Keratinocyte (primary cell): ENCODE data around the gene ZNF396. TPM values are rescaled to one million over a fixed set of nuclear protein-coding genes. Genes with fewer than 3 reads are reported as not detected.

ENCODE experiments used
- DNase-seq: peaks from one replicate; pipeline ENCODE4 v3.0.0-alpha.2; 2011; ENCODE audit warnings: low read depth, missing footprints, low spot score
- FAIRE-seq: peaks from 2 replicates; lab custom pipeline; 2011; peaks lifted over from hg19 to GRCh38; lab: Jason Lieb, UNC
- H2AFZ ChIP-seq: 2 replicates; pipeline ENCODE4 v1.6.0; 2012; ENCODE audit warnings: low read length, control low read depth, inconsistent platforms; ENCODE audit not compliant: control insufficient read depth
- H3K27ac ChIP-seq: 2 replicates; pipeline ENCODE4 v1.5.1; 2011; ENCODE audit warnings: low read length; ENCODE audit not compliant: control insufficient read depth, insufficient read depth
- H3K27me3 ChIP-seq: 3 replicates; pipeline ENCODE4 v1.6.0; 2011; ENCODE audit warnings: low read length; ENCODE audit not compliant: control insufficient read depth, insufficient read depth; ENCODE audit errors: extremely low read depth
- H3K36me3 ChIP-seq, 2 experiments: 2 replicates in 1 of 2; 3 replicates in 1 of 2; pipeline ENCODE4 v1.5.1; 2011; ENCODE audit warnings: low read length in 2 of 2, mild to moderate bottlenecking in 1 of 2; ENCODE audit not compliant: control insufficient read depth in 2 of 2, insufficient read depth in 2 of 2; ENCODE audit errors: extremely low read depth in 1 of 2
- H3K4me1 ChIP-seq: 3 replicates; pipeline ENCODE4 v1.5.1; 2011; ENCODE audit warnings: low read length; ENCODE audit not compliant: control insufficient read depth, insufficient read depth; ENCODE audit errors: extremely low read depth
- H3K4me2 ChIP-seq: 3 replicates; pipeline ENCODE4 v1.6.0; 2011; ENCODE audit warnings: low read depth, low read length; ENCODE audit not compliant: control insufficient read depth, insufficient read depth; ENCODE audit errors: extremely low read depth
- H3K4me3 ChIP-seq, 3 experiments: fragments of 200-600 bp in 1 of 3; sonication (generic) in 1 of 3; 2 replicates in 2 of 3; 3 replicates in 1 of 3; pipeline ENCODE4 v1.5.1; 2011 to 2016; ENCODE audit warnings: low read length in 3 of 3, mild to moderate bottlenecking in 3 of 3, control low read depth in 2 of 3, inconsistent platforms in 1 of 3, low read depth in 1 of 3, mixed read lengths in 1 of 3, mixed run types in 1 of 3, moderate library complexity in 1 of 3; ENCODE audit not compliant: control insufficient read depth in 2 of 3, insufficient read depth in 2 of 3; ENCODE audit errors: extremely low read depth in 1 of 3
- H3K79me2 ChIP-seq: 2 replicates; pipeline ENCODE4 v1.6.0; 2012; ENCODE audit warnings: low read length; ENCODE audit not compliant: control insufficient read depth, insufficient read depth
- H3K9ac ChIP-seq: 3 replicates; pipeline ENCODE4 v1.6.0; 2011; ENCODE audit warnings: low read length; ENCODE audit not compliant: control insufficient read depth, insufficient read depth; ENCODE audit errors: extremely low read depth
- H3K9me1 ChIP-seq: 3 replicates; pipeline ENCODE4 v1.6.0; 2011; ENCODE audit warnings: low read length; ENCODE audit not compliant: control insufficient read depth, insufficient read depth; ENCODE audit errors: extremely low read depth
- H3K9me3 ChIP-seq: 2 replicates; pipeline ENCODE4 v1.5.1; 2012; ENCODE audit warnings: low read depth, low read length; ENCODE audit not compliant: control insufficient read depth
- H4K20me1 ChIP-seq: 3 replicates; pipeline ENCODE4 v1.6.0; 2011; ENCODE audit warnings: low read length; ENCODE audit not compliant: control insufficient read depth, insufficient read depth; ENCODE audit errors: extremely low read depth
- EZH2 ChIP-seq: IDR thresholded peaks from one replicate; pipeline ENCODE4 v1.6.1; 2012; ENCODE audit warnings: inconsistent platforms, mild to moderate bottlenecking, low read length, moderate library complexity
- dilution Hi-C: fragments of 300-500 bp; cut with MboI; formaldehyde crosslinking; loops from one replicate; pipeline ENCODE4 v1.7.0; 2020; ENCODE audit warnings: low sequenced_read_pairs; ENCODE audit not compliant: extremely low pct_ligation_motif_present
- polyA plus RNA-seq, 5 experiments: library from polyadenylated mRNA; depleted of rRNA in 3 of 5; stranded (reverse) in 3 of 5; stranded (forward) in 1 of 5; unstranded in 1 of 5; fragments of >200 nt; gene quantifications; 1 replicate in 1 of 5; 2 replicates in 3 of 5; 3 replicates in 1 of 5; pipeline versions ENCODE4 v1.2.1 to v1.2.3, GENCODE V29; 2011 to 2012; ENCODE audit warnings: missing spikeins in 2 of 5, low read depth in 1 of 5, low replicate concordance in 1 of 5
- TF ChIP-seq, protein P1 (sequence below), 3 experiments: IDR thresholded peaks in 1 of 3; conservative IDR thresholded peaks in 1 of 3; optimal IDR thresholded peaks in 1 of 3; 2 replicates in 2 of 3; 3 replicates in 1 of 3; pipeline versions ENCODE3 to v1.5.1; 2011; ENCODE audit warnings: low read length in 3 of 3, mild to moderate bottlenecking in 3 of 3, moderate library complexity in 2 of 3, control low read depth in 1 of 3, inconsistent platforms in 1 of 3; ENCODE audit not compliant: insufficient read depth in 2 of 3; ENCODE audit errors: extremely low read depth in 1 of 3

Gene ZNF396
- polyA plus RNA-seq, 1 donor (not counting 4 experiments of a cell fraction or from before 2014, with no cell fraction given), result 0.49 TPM

DNA sequence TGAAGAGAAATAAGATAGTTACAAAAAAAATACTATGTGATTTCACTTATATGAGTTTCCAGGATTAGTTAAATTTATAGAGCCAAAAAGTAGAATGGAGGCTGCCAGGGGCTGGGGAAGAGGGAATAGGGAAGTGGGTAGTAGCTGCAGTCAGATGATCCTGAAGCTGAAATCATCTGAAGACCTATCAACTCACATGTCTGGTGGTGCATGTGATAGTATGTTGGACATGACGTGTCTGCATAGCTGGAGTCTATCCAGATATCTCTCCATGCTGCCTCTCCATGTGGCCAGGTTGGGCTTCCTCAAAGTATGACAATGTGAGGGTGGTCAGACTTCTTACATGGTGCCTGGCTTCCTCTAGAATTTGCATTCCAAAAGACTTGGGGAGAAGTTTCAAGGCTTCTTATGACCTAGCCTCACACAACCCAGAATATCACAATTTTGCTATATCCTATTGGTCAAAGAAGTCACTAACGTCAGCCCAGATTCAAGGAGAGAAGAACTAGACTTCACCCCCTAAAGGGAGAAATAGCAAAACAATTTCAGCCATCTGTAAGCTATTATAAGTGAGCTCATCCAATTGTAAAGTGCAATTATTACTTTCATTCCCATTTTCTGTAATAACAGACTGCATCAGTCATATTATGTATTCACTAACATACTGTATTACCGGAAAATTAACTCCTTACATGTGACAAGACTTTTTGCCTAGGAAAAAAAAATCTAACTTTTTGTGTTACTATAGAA, 14.0 kb upstream of the ZNF396 start:
- Histone ChIP-seq H2AFZ (no peak overlapping the region), H3K9ac (no peak overlapping the region), H3K36me3 (no peaks in the 10 kb centered on the region), H3K27me3 (no peaks in the 10 kb centered on the region), H4K20me1 (no peaks in the 10 kb centered on the region), H3K79me2 (no peaks in the 10 kb centered on the region), H3K27ac (no peak overlapping the region), H3K9me1 (no peaks in the 10 kb centered on the region), H3K9me3 (no peaks in the 10 kb centered on the region), H3K4me3 (no peak overlapping the region), H3K4me2 (no peak overlapping the region), H3K4me1 (no peaks in the 10 kb centered on the region)
- TF ChIP-seq, protein P1, sequence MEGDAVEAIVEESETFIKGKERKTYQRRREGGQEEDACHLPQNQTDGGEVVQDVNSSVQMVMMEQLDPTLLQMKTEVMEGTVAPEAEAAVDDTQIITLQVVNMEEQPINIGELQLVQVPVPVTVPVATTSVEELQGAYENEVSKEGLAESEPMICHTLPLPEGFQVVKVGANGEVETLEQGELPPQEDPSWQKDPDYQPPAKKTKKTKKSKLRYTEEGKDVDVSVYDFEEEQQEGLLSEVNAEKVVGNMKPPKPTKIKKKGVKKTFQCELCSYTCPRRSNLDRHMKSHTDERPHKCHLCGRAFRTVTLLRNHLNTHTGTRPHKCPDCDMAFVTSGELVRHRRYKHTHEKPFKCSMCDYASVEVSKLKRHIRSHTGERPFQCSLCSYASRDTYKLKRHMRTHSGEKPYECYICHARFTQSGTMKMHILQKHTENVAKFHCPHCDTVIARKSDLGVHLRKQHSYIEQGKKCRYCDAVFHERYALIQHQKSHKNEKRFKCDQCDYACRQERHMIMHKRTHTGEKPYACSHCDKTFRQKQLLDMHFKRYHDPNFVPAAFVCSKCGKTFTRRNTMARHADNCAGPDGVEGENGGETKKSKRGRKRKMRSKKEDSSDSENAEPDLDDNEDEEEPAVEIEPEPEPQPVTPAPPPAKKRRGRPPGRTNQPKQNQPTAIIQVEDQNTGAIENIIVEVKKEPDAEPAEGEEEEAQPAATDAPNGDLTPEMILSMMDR (optimal IDR thresholded peaks at IDR 0.05 in 1 of 3, IDR thresholded peaks at IDR 0.05 in 1 of 3, conservative IDR thresholded peaks at IDR 0.05 in 1 of 3; ENCODE audit: extremely low read depth in 1 of 3, insufficient read depth in 2 of 3, low read length in 3 of 3), result no peak
- DNase-seq (no peak), FAIRE-seq (peak; percentile 39)
- dilution Hi-C loops, result no loop called here

DNA sequence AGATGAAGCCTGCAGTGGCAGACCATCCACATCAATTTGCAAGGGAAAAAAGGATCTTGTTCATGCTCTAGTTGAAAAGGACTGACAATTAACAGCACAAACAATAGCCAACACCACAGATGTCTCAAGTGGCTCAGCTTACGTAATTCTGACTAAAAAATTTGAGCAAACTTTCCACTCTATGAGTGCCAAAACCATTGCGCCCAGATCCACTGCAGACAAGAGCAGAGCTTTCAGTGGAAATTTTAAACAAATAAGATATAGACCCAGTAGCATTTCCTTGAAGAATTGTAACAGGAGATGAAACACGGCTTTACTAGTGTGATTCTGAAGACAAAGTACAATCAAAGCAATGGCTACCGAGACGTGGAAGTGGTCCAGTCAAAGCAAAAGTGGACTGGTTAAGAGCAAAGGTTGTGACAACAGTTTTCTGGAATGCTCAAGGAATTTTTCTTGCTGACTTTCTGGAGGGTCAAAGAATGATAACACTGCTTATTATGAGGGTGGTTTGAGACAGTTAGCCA, 12.0 kb upstream of the ZNF396 start:
- Histone ChIP-seq H3K4me2 (no peak overlapping the region), H3K4me3 (no peak overlapping the region), H3K9me1 (no peaks in the 10 kb centered on the region), H3K9me3 (no peaks in the 10 kb centered on the region), H3K4me1 (no peaks in the 10 kb centered on the region), H2AFZ (no peak overlapping the region), H3K36me3 (no peaks in the 10 kb centered on the region), H3K27me3 (no peaks in the 10 kb centered on the region), H4K20me1 (no peaks in the 10 kb centered on the region), H3K79me2 (no peaks in the 10 kb centered on the region), H3K9ac (no peak overlapping the region), H3K27ac (no peak overlapping the region)
- no peak for TF ChIP-seq EZH2
- TF ChIP-seq, protein P1 (optimal IDR thresholded peaks at IDR 0.05 in 1 of 3, IDR thresholded peaks at IDR 0.05 in 1 of 3, conservative IDR thresholded peaks at IDR 0.05 in 1 of 3; ENCODE audit: extremely low read depth in 1 of 3, insufficient read depth in 2 of 3, low read length in 3 of 3), result no peak
- FAIRE-seq, result no peak
- dilution Hi-C loops, result no loop called here
- no peak for DNase-seq
